GM12801 (cell line): ENCODE measurements around the gene TRIM24.

Experiments
- CTCF ChIP-seq: IDR thresholded peaks from one replicate; pipeline ENCODE4 v1.5.1; 2011; ENCODE audit warnings: control low read depth; ENCODE audit not compliant: insufficient read length; ENCODE audit errors: extremely low read depth

Gene TRIM24

GRCh38 chr7:138456220-138456619 lies 3.8 kb upstream of the TRIM24 start:
- no peak for TF ChIP-seq CTCF

GRCh38 chr7:138458576-138459412 lies 1.3 kb upstream of the TRIM24 start:
- no peak for TF ChIP-seq CTCF

DNA sequence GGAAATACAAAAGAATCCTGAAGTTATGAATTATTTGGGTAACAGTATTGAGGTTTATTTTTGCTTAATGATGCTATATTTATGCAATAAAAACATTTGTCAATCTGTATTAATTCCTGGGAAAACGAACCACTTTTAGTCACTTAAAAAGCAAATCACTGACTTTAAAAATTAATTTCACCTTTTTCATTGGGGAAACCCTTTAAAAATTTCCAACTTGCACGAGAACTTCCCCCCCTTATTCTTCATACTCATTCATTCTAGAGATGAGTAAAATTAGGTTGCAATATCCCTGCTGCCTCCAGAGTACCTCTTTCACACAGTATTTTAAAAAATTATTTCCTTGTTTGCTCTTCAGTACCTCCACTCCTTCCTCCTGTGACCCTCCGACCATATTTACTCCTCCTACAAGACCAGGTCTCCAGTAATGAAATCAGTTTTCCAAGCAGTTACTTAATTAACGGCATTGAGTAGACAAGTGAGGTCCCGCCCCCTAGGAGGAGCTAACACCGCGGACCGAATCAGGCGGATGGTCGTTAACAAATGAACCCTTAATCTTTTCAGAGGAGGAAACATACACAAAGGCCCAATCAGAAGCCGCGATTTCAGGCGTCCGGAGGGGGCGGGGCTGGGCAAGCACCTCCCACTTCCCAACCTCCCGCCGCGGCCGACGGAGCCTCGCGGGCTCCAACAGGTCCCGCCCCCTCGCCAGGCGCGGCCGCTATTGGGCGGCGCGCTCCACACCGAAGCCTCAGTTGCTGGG lies 465 bp upstream of the TRIM24 start:
- no peak for TF ChIP-seq CTCF

DNA sequence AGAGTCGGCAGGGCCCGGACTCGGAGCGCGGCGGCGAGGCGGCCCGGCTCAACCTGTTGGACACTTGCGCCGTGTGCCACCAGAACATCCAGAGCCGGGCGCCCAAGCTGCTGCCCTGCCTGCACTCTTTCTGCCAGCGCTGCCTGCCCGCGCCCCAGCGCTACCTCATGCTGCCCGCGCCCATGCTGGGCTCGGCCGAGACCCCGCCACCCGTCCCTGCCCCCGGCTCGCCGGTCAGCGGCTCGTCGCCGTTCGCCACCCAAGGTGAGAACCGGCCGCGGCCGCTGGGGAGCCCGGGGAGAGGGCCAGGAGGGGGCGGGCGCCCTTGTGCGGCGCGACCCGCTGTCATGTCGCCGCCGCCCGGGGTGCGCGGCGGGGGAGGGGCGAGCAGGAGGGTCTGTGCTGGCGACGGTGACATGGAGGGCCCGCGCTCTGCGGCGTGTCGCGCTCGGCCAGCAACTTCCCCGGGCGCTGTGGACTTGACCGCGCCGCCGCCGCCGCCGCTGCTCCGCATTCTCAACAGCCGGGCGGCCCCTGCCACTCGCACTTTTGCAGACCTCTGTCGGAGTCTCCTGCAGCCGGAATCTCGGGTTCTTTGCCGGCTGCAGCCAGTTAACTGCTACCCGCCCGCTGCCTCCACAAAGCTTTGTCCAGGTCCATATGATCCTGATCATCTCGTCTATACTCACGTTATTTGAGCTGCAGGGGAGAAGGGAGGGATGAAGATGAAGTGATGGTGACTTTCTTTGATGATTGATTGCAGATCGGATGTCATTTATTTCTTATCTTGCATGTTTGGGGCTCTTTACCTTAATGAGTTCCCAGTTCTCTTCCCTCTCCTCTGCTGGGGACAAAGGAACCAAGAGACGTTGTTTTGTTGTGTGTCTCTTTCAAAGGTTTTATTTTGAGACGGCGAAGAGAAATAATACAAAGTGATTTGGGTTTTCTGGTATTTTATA lies 869 bp downstream of the TRIM24 start:
- no peak for TF ChIP-seq CTCF

DNA sequence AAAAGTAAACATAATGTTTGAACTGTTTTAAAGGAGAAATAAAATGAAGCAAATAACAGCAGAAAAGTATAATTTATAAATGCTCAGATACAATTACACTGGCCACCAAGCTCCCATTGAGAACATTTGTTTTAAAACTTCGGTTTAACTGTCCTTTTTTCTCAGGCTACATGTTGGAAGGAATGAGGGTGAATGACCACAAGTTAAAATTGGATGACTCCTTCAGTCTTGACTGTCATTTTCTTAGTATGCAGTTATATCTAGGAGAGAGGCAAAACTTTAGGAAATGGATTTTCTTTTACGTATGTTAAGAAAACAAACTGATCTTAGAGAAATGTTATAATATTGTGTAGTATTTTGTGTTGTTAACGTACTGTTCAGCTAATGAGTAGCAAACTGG lies 5.0 kb downstream of the TRIM24 start:
- TF ChIP-seq CTCF = no peak

DNA sequence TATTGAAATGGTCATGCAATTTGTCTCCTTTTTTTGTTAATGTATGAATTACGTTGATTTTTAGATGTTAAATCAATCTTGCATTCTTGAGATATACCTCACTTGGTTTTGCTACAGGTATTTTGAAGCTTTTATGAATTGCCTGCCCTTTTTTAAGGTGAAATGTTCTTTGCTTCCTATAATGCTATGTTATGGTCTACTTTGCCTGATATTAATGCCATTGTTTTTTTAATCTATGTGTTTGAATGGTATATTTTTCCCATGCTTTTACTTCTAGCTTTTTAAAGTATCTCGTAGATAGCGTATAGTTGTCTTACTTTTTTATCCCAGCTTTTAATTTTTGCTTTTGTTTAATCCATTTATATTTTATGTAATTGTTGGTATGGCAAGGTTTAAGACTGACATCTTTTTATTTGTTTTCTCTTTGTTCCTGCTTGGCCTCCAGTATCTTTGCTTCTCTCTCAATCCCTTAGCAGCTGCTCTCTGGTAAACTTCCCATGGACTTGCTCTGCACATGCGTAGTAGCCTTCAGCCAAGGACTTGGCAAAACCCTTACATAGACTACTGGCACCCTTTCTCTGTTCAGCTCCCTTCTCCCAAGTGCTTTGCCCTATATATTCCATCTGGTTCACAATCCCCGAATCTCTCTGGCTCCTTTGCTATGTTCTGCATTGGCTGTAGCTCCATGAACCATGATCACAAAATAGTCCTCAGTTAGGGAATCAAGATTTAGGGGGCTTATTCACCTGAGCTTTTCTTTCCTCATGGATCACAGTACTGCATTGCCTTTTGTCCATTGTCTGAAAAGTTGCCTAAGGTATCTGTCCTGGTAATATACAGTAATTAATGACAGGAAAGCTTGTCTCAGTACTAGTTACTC lies 8.4 kb downstream of the TRIM24 start:
- TF ChIP-seq CTCF = no peak
